Lower leg skin (tissue), 4 donors: ENCODE data around the gene ZBTB18. TPM values are rescaled to one million over a fixed set of nuclear protein-coding genes. Genes with fewer than 3 reads are reported as not detected.

Experiments used
- DNase-seq, 2 donors: peaks; one replicate each; pipeline ENCODE4 v3.0.0-alpha.2; 2019; ENCODE audit warnings: low spot score in 2 of 2
- H3K4me3 ChIP-seq: fragments of 200-600 bp; sonication (generic); 2 replicates; pipeline ENCODE4 v1.5.1; 2017; ENCODE audit warnings: mild to moderate bottlenecking, low read depth; ENCODE audit not compliant: poor library complexity, severe bottlenecking
- CTCF ChIP-seq, 3 donors: fragments of 450-650 bp; IDR thresholded peaks; one replicate each; pipeline ENCODE4 v1.5.1; 2016; ENCODE audit warnings: antibody characterized with exemption in 3 of 3, mild to moderate bottlenecking in 3 of 3, moderate library complexity in 2 of 3
- POLR2A ChIP-seq, 2 donors: fragments of 450-650 bp; IDR thresholded peaks; one replicate each; pipeline ENCODE4 v1.6.1; 2016 to 2017; ENCODE audit warnings: antibody characterized with exemption in 2 of 2, mild to moderate bottlenecking in 1 of 2, moderate library complexity in 1 of 2
- WGBS, 2 donors: methylation state at CpG; one replicate each; pipeline ENCODE4 v1.1.5; 2018; 5-methylcytosine and 5-hydroxymethylcytosine counted together
- intact Hi-C: fragments of 100-400 bp; cut with DNase I; formaldehyde crosslinking; loops from one replicate; pipeline ENCODE4 v1.15.0; 2023; ENCODE audit warnings: low total_unique reads
- total RNA-seq, 4 donors: library from RNA; depleted of rRNA; stranded (reverse); fragments of >200 nt; gene quantifications; one replicate each; pipeline ENCODE4 v1.1.0, GENCODE V29; 2016

The ZBTB18 gene
- total RNA-seq, 4 donors from 2014 or later, result 10.6 to 14.3 (median 11.7) TPM

- H3K4me3 ChIP-seq, result no peak overlapping the region
- TF ChIP-seq POLR2A (IDR thresholded peaks at IDR 0.05), result no peak
- TF ChIP-seq CTCF (IDR thresholded peaks at IDR 0.05), result no peak
- intact Hi-C loops, result no loop called here
- no peak for DNase-seq
- 72 to 73% methylated on average over 26 of the region's 26 CpGs for WGBS, 2 donors
These were observed 16.1 kb downstream of the ZBTB18 start for GRCh38 chr1:244066954-244067716.

- 59 to 73% methylated on average over 4 of the region's 4 CpGs for WGBS, 2 donors
- H3K4me3 ChIP-seq, result no peak overlapping the region
- no peak for DNase-seq
- intact Hi-C loops, result no loop called here
- TF ChIP-seq POLR2A (IDR thresholded peaks at IDR 0.05) (no peak), CTCF (IDR thresholded peaks at IDR 0.05) (no peak)
These were observed 16.8 kb downstream of the ZBTB18 start for GRCh38 chr1:244067893-244068292.

GRCh38 chr1:244068567-244068966 lies 17.5 kb downstream of the ZBTB18 start:
- no peak overlapping the region for H3K4me3 ChIP-seq
- no peak for DNase-seq
- TF ChIP-seq POLR2A (IDR thresholded peaks at IDR 0.05) (no peak), CTCF (IDR thresholded peaks at IDR 0.05) (no peak)
- 94 to 96% methylated on average over 6 of the region's 6 CpGs for WGBS, 2 donors
- intact Hi-C loops, result no loop called here

GRCh38 chr1:244069326-244069898 lies 18.3 kb downstream of the ZBTB18 start:
- no peak for DNase-seq
- 90 to 92% methylated on average over 8 of the region's 8 CpGs for WGBS, 2 donors
- intact Hi-C loops, result no loop called here
- TF ChIP-seq POLR2A (IDR thresholded peaks at IDR 0.05) (no peak), CTCF (IDR thresholded peaks at IDR 0.05) (no peak)
- H3K4me3 ChIP-seq, result no peak overlapping the region

GRCh38 chr1:244074559-244075171 lies 23.6 kb downstream of the ZBTB18 start:
- no peak for DNase-seq

More at GRCh38 chr1:244074559-244075171, 23.6 kb downstream of the ZBTB18 start:
- WGBS, 2 donors, result 56 to 69% methylated on average over 19 of the region's 19 CpGs
- TF ChIP-seq POLR2A (IDR thresholded peaks at IDR 0.05) (no peak), CTCF (IDR thresholded peaks at IDR 0.05) (no peak)
- no peak overlapping the region for H3K4me3 ChIP-seq
- intact Hi-C loops, result no loop called here
